HepG2 (cell line): ENCODE results near the gene EIF5A. TPM values are rescaled to one million over a fixed set of nuclear protein-coding genes. Genes with fewer than 3 reads are reported as not detected.

ENCODE experiments used
- ATF7-NPFF ChIP-seq: sonication (generic); formaldehyde crosslinking; IDR thresholded peaks from 2 replicates; pipeline ENCODE4 v1.8.1; 2023; ENCODE audit warnings: mild to moderate bottlenecking, low read depth, missing genetic modification reagents, moderate library complexity
- CBX5 ChIP-seq: sonication (generic); formaldehyde crosslinking; IDR thresholded peaks from 2 replicates; pipeline ENCODE4 v1.4.0; 2020; ENCODE audit warnings: missing genetic modification reagents, borderline replicate concordance
- MED1 ChIP-seq: sonication (generic); formaldehyde crosslinking; IDR thresholded peaks from 2 replicates; pipeline ENCODE4 v1.4.0; 2020; ENCODE audit warnings: missing genetic modification reagents
- MED13 ChIP-seq: sonication (generic); formaldehyde crosslinking; IDR thresholded peaks from 2 replicates; pipeline ENCODE4 v1.5.0; 2020; ENCODE audit warnings: missing genetic modification reagents
- MIER3 ChIP-seq: IDR thresholded peaks from 2 replicates; pipeline ENCODE4 v1.6.1; 2016; ENCODE audit warnings: missing compliant biosample characterization, borderline replicate concordance
- NAIF1 ChIP-seq: sonication (generic); formaldehyde crosslinking; IDR thresholded peaks from 2 replicates; pipeline ENCODE4 v1.5.0; 2020; ENCODE audit warnings: mild to moderate bottlenecking, missing genetic modification reagents, borderline replicate concordance
- PATZ1 ChIP-seq: sonication (generic); formaldehyde crosslinking; IDR thresholded peaks from 2 replicates; pipeline ENCODE4 v1.4.0; 2020; ENCODE audit warnings: missing genetic modification reagents
- TFAP4 ChIP-seq: sonication (generic); IDR thresholded peaks from 2 replicates; pipeline ENCODE4 v1.6.1; 2016; ENCODE audit warnings: low read depth, borderline replicate concordance
- TSC22D2 ChIP-seq: sonication (generic); formaldehyde crosslinking; IDR thresholded peaks from 2 replicates; pipeline ENCODE4 v1.5.1; 2020; ENCODE audit warnings: missing genetic modification reagents, mild to moderate bottlenecking, borderline replicate concordance
- ZHX1 ChIP-seq: sonication (generic); formaldehyde crosslinking; IDR thresholded peaks from 2 replicates; pipeline ENCODE4 v1.8.1; 2022; ENCODE audit warnings: low read depth, mild to moderate bottlenecking, missing genetic modification reagents
- ZNF562 ChIP-seq: sonication (generic); formaldehyde crosslinking; IDR thresholded peaks from 2 replicates; pipeline ENCODE4 v1.8.0; 2022; ENCODE audit warnings: missing genetic modification reagents, borderline replicate concordance
- ZSCAN30 ChIP-seq: sonication (generic); formaldehyde crosslinking; IDR thresholded peaks from 2 replicates; pipeline ENCODE4 v1.5.0; 2020; ENCODE audit warnings: mild to moderate bottlenecking, missing genetic modification reagents
- polyA plus RNA-seq, 8 experiments: library from polyadenylated mRNA; depleted of rRNA in 3 of 8; stranded (reverse) in 7 of 8; unstranded in 1 of 8; fragments of >200 nt; fragmentation: Illumina TruSeq in 4 of 8; extraction: Trizol in 4 of 8; gene quantifications; 2 replicates each; pipeline versions ENCODE4 v1.2.1 to v1.2.3, GENCODE V29; 2011 to 2016; ENCODE audit warnings: low read depth in 4 of 8, missing spikeins in 1 of 8, mixed read lengths in 1 of 8; ENCODE audit not compliant: insufficient read depth in 1 of 8
- total RNA-seq, 5 experiments: library from RNA; depleted of rRNA; stranded (reverse); fragments of >200 nt; fragmentation: Illumina TruSeq; extraction: Trizol; gene quantifications; 2 replicates each; pipeline ENCODE4 v1.2.3, GENCODE V29; 2016; ENCODE audit warnings: low read depth in 1 of 5
- TF ChIP-seq, protein P1 (sequence below): sonication (generic); formaldehyde crosslinking; IDR thresholded peaks from 2 replicates; pipeline ENCODE4 v1.4.0; 2020; ENCODE audit warnings: mild to moderate bottlenecking, missing genetic modification reagents

The EIF5A gene
- total and polyA plus RNA-seq, 2 of the 13 experiments (the other 11 are each of a cell fraction or from before 2014, with no cell fraction given): 319 to 337 TPM

DNA sequence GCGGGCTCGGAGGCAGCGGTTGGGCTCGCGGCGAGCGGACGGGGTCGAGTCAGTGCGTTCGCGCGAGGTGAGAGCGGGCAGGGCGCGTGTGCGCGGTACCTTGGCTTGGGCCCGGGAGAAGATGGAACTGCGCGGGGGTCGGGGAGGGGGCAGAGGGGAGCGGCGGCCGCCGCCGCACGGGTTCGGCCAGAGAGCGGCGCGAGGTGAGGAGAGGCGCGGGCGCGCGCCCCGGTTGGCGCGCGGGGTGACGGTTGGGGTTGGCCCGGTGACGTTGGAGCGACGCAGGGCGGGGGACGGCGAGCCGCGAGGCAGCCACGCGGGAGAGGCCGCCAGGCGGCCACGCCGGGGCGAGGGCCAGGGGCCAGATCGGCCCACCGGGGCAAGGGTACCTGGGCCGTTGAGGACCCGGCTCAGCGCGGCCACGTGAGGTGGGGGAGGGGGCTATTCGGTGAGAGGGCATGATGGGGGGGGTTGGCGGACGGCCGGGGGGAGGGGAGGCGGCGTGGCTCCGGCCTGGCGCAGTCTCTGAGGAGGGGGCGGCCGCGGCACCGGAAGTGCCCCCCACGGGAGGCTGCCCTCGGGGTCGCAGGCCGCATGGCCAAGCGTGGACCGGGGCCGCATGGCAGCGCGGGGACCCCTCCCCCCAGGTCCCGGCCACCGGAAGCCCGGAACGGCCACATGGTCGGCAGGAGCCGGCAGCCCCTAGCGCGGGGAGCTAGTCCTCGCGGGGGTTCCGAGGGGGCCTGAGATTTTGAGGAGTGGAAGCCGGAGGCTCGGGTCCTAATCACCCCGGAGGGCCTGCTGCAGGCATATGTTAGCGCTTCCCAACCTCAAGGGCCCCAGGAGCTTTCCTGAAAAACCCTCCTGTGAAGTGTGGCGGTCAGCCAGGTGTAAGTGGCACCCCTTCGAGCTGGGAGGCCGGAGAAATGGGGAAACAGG, 527 bp downstream of the EIF5A start (continued):
- TF ChIP-seq, protein P1, sequence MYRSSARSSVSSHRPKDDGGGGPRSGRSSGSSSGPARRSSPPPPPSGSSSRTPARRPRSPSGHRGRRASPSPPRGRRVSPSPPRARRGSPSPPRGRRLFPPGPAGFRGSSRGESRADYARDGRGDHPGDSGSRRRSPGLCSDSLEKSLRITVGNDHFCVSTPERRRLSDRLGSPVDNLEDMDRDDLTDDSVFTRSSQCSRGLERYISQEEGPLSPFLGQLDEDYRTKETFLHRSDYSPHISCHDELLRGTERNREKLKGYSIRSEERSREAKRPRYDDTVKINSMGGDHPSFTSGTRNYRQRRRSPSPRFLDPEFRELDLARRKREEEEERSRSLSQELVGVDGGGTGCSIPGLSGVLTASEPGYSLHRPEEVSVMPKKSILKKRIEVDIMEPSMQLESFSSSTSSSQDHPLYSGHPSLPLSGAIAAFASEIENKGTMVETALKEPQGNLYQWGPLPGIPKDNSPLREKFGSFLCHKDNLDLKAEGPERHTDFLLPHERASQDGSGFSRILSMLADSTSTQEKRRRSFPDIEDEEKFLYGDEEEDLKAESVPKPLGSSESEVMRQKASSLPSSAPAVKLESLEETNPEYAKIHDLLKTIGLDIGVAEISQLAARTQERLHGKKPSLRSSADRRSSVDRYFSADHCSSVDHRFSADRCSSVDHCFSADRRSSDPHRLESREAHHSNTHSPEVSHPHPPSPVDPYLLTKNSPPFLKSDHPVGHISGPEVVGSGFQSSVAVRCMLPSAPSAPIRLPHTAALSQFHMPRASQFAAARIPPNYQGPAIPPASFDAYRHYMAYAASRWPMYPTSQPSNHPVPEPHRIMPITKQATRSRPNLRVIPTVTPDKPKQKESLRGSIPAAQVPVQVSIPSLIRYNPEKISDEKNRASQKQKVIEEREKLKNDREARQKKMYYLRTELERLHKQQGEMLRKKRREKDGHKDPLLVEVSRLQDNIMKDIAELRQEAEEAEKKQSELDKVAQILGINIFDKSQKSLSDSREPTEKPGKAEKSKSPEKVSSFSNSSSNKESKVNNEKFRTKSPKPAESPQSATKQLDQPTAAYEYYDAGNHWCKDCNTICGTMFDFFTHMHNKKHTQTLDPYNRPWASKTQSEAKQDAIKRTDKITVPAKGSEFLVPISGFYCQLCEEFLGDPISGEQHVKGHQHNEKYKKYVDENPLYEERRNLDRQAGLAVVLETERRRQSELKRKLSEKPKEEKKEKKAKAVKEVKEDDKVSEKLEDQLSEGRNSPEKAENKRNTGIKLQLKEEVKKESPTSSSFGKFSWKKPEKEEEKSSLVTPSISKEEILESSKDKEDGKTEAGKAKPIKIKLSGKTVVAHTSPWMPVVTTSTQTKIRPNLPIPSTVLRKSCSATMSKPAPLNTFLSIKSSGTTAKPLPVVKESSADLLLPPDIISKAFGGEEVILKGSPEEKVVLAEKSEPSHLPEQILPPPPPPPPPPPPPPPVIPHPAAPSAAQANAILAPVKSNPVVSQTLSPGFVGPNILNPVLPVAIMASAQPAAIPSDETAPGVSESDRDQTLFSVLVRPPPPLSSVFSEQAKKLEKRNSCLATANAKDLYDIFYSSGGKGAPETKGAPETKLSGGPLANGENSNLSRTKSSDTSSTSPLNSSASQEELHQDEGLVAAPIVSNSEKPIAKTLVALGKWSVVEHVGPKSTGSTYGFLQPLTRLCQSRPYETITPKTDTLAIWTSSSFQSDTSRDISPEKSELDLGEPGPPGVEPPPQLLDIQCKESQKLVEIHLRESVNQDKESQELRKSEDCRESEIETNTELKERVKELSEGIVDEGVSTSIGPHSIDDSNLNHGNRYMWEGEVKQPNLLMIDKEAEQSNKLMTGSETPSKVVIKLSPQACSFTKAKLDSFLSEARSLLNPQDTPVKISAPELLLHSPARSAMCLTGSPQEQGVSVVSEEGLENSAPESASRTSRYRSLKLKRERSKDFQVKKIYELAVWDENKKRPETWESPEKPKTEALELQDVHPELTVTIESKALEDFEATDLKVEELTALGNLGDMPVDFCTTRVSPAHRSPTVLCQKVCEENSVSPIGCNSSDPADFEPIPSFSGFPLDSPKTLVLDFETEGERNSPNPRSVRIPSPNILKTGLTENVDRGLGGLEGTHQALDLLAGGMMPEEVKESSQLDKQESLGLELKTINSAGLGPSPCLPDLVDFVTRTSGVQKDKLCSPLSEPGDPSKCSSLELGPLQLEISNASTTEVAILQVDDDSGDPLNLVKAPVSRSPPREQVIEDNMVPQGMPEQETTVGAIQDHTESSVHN (CRISPR knock-in tag): no peak
- TF ChIP-seq TSC22D2 (CRISPR knock-in tag) (no peak), MED13 (CRISPR knock-in tag) (no peak), MED1 (CRISPR knock-in tag) (peak; percentile 16; the same call in 1 of the 2 replicates), TFAP4 (no peak), CBX5 (CRISPR knock-in tag) (no peak), ZSCAN30 (no peak), MIER3 (CRISPR knock-in tag) (no peak), ZHX1 (CRISPR knock-in tag) (no peak), ZNF562 (CRISPR knock-in tag) (no peak), ATF7-NPFF (CRISPR knock-in tag) (peak; percentile 59; the same call in 1 of the 2 replicates), PATZ1 (CRISPR knock-in tag) (peak; percentile 92), NAIF1 (CRISPR knock-in tag) (no peak)
